HEK293 (cell line): Measurements from ENCODE around the gene MYCBPAP.

Source experiments
- GLI2 ChIP-seq: fragments of 450-650 bp; formaldehyde crosslinking; IDR thresholded peaks from 2 replicates; pipeline ENCODE4; 2017; ENCODE audit warnings: missing biosample characterization, missing genetic modification characterization, low read depth, borderline replicate concordance
- KLF1 ChIP-seq: fragments of 450-650 bp; formaldehyde crosslinking; IDR thresholded peaks from 2 replicates; pipeline ENCODE4 v1.5.1; 2016; ENCODE audit warnings: missing biosample characterization, missing genetic modification characterization
- OVOL3 ChIP-seq: fragments of 450-650 bp; formaldehyde crosslinking; IDR thresholded peaks from 2 replicates; pipeline ENCODE4 v1.5.1; 2016; ENCODE audit warnings: missing biosample characterization, missing genetic modification characterization
- REPIN1 ChIP-seq: fragments of 450-650 bp; formaldehyde crosslinking; IDR thresholded peaks from 2 replicates; pipeline ENCODE4 v1.5.1; 2017; ENCODE audit warnings: missing biosample characterization, missing genetic modification characterization, low read depth
- WT1 ChIP-seq: fragments of 450-650 bp; formaldehyde crosslinking; IDR thresholded peaks from 2 replicates; pipeline ENCODE4 v1.5.1; 2016; ENCODE audit warnings: missing biosample characterization, missing genetic modification characterization
- YY1 ChIP-seq: fragments of 450-650 bp; formaldehyde crosslinking; IDR thresholded peaks from 2 replicates; pipeline ENCODE4 v1.5.1; 2018; ENCODE audit warnings: missing biosample characterization, missing genetic modification characterization
- ZBTB17 ChIP-seq: fragments of 450-650 bp; formaldehyde crosslinking; IDR thresholded peaks from 2 replicates; pipeline ENCODE4 v1.5.1; 2016; ENCODE audit warnings: missing biosample characterization, missing genetic modification characterization
- ZEB2 ChIP-seq: fragments of 450-650 bp; formaldehyde crosslinking; IDR thresholded peaks from 2 replicates; pipeline ENCODE4 v1.5.1; 2016; ENCODE audit warnings: missing biosample characterization, missing genetic modification characterization
- ZFHX2 ChIP-seq: fragments of 450-650 bp; formaldehyde crosslinking; conservative IDR thresholded peaks from 2 replicates; pipeline ENCODE4 v1.5.1; 2016; ENCODE audit warnings: missing biosample characterization, missing genetic modification characterization
- ZFP37 ChIP-seq: fragments of 450-650 bp; formaldehyde crosslinking; IDR thresholded peaks from 2 replicates; pipeline ENCODE4 v1.5.1; 2016; ENCODE audit warnings: missing biosample characterization, missing genetic modification characterization
- ZIC2 ChIP-seq: fragments of 450-650 bp; formaldehyde crosslinking; IDR thresholded peaks from 2 replicates; pipeline ENCODE4 v1.5.1; 2016; ENCODE audit warnings: missing biosample characterization, missing genetic modification characterization
- ZNF10 ChIP-seq: fragments of 450-650 bp; formaldehyde crosslinking; IDR thresholded peaks from 2 replicates; pipeline ENCODE4 v1.5.1; 2017; ENCODE audit warnings: missing biosample characterization, missing genetic modification characterization
- ZNF132 ChIP-seq: fragments of 450-650 bp; formaldehyde crosslinking; IDR thresholded peaks from 2 replicates; pipeline ENCODE4 v1.5.1; 2017; ENCODE audit warnings: missing biosample characterization, missing genetic modification characterization, borderline replicate concordance
- ZNF138 ChIP-seq: fragments of 450-650 bp; formaldehyde crosslinking; IDR thresholded peaks from 2 replicates; pipeline ENCODE4 v1.5.1; 2016; ENCODE audit warnings: missing biosample characterization, missing genetic modification characterization, borderline replicate concordance
- ZNF184 ChIP-seq: fragments of 450-650 bp; IDR thresholded peaks from 2 replicates; pipeline ENCODE4 v1.5.1; 2018; ENCODE audit warnings: missing biosample characterization, mild to moderate bottlenecking, missing genetic modification characterization
- ZNF221 ChIP-seq: fragments of 450-650 bp; formaldehyde crosslinking; IDR thresholded peaks from 2 replicates; pipeline ENCODE4 v1.5.1; 2017; ENCODE audit warnings: missing biosample characterization, missing genetic modification characterization, borderline replicate concordance
- ZNF266 ChIP-seq: fragments of 450-650 bp; formaldehyde crosslinking; IDR thresholded peaks from 2 replicates; pipeline ENCODE4 v1.5.1; 2016; ENCODE audit warnings: missing biosample characterization, missing genetic modification characterization, low read depth
- ZNF292 ChIP-seq: fragments of 450-650 bp; formaldehyde crosslinking; IDR thresholded peaks from 2 replicates; pipeline ENCODE4 v1.5.1; 2016; ENCODE audit warnings: low read depth, missing biosample characterization, missing genetic modification characterization, borderline replicate concordance
- ZNF350 ChIP-seq: fragments of 450-650 bp; formaldehyde crosslinking; IDR thresholded peaks from 2 replicates; pipeline ENCODE4 v1.5.0; 2017; ENCODE audit warnings: missing biosample characterization, mild to moderate bottlenecking, missing genetic modification characterization
- ZNF37A ChIP-seq: fragments of 450-650 bp; IDR thresholded peaks from 2 replicates; pipeline ENCODE4 v1.5.1; 2018; ENCODE audit warnings: missing biosample characterization, missing genetic modification characterization
- ZNF501 ChIP-seq: fragments of 450-650 bp; formaldehyde crosslinking; IDR thresholded peaks from 2 replicates; pipeline ENCODE4 v1.5.1; 2016; ENCODE audit warnings: missing biosample characterization, missing genetic modification characterization
- ZNF544 ChIP-seq: fragments of 450-650 bp; formaldehyde crosslinking; IDR thresholded peaks from 2 replicates; pipeline ENCODE4 v1.5.0; 2017; ENCODE audit warnings: missing biosample characterization, missing genetic modification characterization
- ZNF555 ChIP-seq: fragments of 450-650 bp; formaldehyde crosslinking; conservative IDR thresholded peaks from 2 replicates; pipeline ENCODE4 v1.5.1; 2017; ENCODE audit warnings: missing biosample characterization, mild to moderate bottlenecking, missing genetic modification characterization, inconsistent platforms
- ZNF623 ChIP-seq: fragments of 450-650 bp; formaldehyde crosslinking; IDR thresholded peaks from 2 replicates; pipeline ENCODE4 v1.5.1; 2016; ENCODE audit warnings: missing biosample characterization, missing genetic modification characterization
- ZNF629 ChIP-seq: fragments of 450-650 bp; formaldehyde crosslinking; IDR thresholded peaks from 2 replicates; pipeline ENCODE4 v1.5.1; 2017; ENCODE audit warnings: missing biosample characterization, missing genetic modification characterization
- ZNF664 ChIP-seq: fragments of 450-650 bp; formaldehyde crosslinking; IDR thresholded peaks from 2 replicates; pipeline ENCODE4 v1.5.1; 2016; ENCODE audit warnings: missing biosample characterization, missing genetic modification characterization
- ZNF704 ChIP-seq: fragments of 450-650 bp; formaldehyde crosslinking; IDR thresholded peaks from 2 replicates; pipeline ENCODE4 v1.5.1; 2016; ENCODE audit warnings: missing biosample characterization, missing genetic modification characterization
- ZNF747 ChIP-seq: fragments of 450-650 bp; formaldehyde crosslinking; IDR thresholded peaks from 2 replicates; pipeline ENCODE4 v1.5.1; 2016; ENCODE audit warnings: missing biosample characterization, missing genetic modification characterization
- ZNF777 ChIP-seq: fragments of 450-650 bp; formaldehyde crosslinking; IDR thresholded peaks from 2 replicates; pipeline ENCODE4 v1.5.1; 2017; ENCODE audit warnings: missing biosample characterization, missing genetic modification characterization, borderline replicate concordance
- ZNF837 ChIP-seq: fragments of 450-650 bp; formaldehyde crosslinking; IDR thresholded peaks from 2 replicates; pipeline ENCODE4 v1.5.1; 2016; ENCODE audit warnings: missing biosample characterization, missing genetic modification characterization
- ZSCAN18 ChIP-seq: fragments of 450-650 bp; formaldehyde crosslinking; IDR thresholded peaks from 2 replicates; pipeline ENCODE4 v1.5.1; 2016; ENCODE audit warnings: missing biosample characterization, missing genetic modification characterization
- ZSCAN5A ChIP-seq: fragments of 450-650 bp; formaldehyde crosslinking; IDR thresholded peaks from 2 replicates; pipeline ENCODE4 v1.5.1; 2016; ENCODE audit warnings: missing biosample characterization, missing genetic modification characterization
- TF ChIP-seq, protein P1 (sequence below): fragments of 450-650 bp; formaldehyde crosslinking; optimal IDR thresholded peaks from 2 replicates; pipeline ENCODE3; 2016; ENCODE audit warnings: missing biosample characterization, mild to moderate bottlenecking, missing genetic modification characterization
- TF ChIP-seq, protein P2 (sequence below): fragments of 450-650 bp; formaldehyde crosslinking; IDR thresholded peaks from 2 replicates; pipeline ENCODE4 v1.5.1; 2016; ENCODE audit warnings: missing biosample characterization, missing genetic modification characterization
- TF ChIP-seq, protein P3 (sequence below): fragments of 450-650 bp; formaldehyde crosslinking; IDR thresholded peaks from 2 replicates; pipeline ENCODE4 v1.5.1; 2017; ENCODE audit warnings: missing biosample characterization, missing genetic modification characterization

The MYCBPAP gene

DNA sequence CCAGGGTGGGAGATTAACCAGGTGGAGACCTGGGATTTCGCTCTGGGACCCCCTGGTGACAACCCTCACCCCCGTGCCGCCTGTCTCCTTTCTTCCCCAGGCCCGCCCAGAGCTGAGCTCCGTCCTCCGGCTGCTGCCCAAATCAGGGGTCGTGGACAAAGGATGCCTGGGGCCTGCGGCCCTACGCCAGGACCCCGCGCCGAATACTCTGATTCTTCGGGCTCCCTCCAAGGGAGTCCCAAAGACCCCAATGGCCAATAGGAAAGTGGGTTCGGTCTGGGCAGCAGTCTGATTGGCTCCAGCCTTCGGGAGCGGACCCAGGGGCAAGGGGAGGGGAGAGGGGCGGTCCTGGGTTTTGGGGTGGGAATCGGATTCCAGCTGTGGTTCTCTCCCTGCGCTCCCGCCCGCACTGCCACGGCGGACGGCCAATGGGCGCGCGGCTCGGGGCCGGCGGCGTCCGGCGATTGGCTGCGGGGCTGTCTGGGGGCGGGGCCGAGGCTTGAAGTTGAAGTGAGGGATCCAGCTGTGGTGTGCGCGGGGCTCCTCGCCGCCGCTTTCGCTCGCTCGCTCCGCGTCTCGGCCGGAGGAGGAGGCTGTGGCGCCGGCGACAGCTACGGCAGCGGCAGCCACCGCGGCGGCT, 52.1 kb downstream of the MYCBPAP start, which contains the start of gene CACNA1G (continued):
- no peak for TF ChIP-seq ZNF555
- no peak; the same call in 1 of the 2 replicates for TF ChIP-seq ZFHX2 (tag by site-specific recombination)
- TF ChIP-seq ZNF37A (tag by site-specific recombination), result no peak
- TF ChIP-seq YY1 (tag by site-specific recombination), result no peak
- TF ChIP-seq, protein P1, sequence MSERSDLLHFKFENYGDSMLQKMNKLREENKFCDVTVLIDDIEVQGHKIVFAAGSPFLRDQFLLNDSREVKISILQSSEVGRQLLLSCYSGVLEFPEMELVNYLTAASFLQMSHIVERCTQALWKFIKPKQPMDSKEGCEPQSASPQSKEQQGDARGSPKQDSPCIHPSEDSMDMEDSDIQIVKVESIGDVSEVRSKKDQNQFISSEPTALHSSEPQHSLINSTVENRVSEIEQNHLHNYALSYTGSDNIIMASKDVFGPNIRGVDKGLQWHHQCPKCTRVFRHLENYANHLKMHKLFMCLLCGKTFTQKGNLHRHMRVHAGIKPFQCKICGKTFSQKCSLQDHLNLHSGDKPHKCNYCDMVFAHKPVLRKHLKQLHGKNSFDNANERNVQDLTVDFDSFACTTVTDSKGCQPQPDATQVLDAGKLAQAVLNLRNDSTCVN (tag by site-specific recombination), result peak; percentile 67
- no peak for TF ChIP-seq ZNF292 (tag by site-specific recombination)
- no peak for TF ChIP-seq ZSCAN18 (tag by site-specific recombination)
- TF ChIP-seq ZNF266, result no peak
- no peak for TF ChIP-seq ZNF10 (tag by site-specific recombination)
- TF ChIP-seq ZFP37 (tag by site-specific recombination), result no peak
- no peak for TF ChIP-seq ZNF623 (tag by site-specific recombination)
- no peak for TF ChIP-seq ZNF132 (tag by site-specific recombination)
- no peak for TF ChIP-seq KLF1
- no peak for TF ChIP-seq ZNF544 (tag by site-specific recombination)
- TF ChIP-seq, protein P2, sequence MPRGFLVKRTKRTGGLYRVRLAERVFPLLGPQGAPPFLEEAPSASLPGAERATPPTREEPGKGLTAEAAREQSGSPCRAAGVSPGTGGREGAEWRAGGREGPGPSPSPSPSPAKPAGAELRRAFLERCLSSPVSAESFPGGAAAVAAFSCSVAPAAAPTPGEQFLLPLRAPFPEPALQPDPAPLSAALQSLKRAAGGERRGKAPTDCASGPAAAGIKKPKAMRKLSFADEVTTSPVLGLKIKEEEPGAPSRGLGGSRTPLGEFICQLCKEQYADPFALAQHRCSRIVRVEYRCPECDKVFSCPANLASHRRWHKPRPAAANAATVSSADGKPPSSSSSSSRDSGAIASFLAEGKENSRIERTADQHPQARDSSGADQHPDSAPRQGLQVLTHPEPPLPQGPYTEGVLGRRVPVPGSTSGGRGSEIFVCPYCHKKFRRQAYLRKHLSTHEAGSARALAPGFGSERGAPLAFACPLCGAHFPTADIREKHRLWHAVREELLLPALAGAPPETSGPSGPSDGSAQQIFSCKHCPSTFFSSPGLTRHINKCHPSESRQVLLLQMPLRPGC, result no peak
- no peak for TF ChIP-seq ZNF777 (tag by site-specific recombination)
- TF ChIP-seq ZNF138 (tag by site-specific recombination), result no peak
- peak; percentile 41; the same call in 1 of the 2 replicates for TF ChIP-seq ZBTB17
- no peak; the same call in 1 of the 2 replicates for TF ChIP-seq ZIC2 (tag by site-specific recombination)
- no peak for TF ChIP-seq ZEB2 (tag by site-specific recombination)
- peak; percentile 98 for TF ChIP-seq ZSCAN5A (tag by site-specific recombination)
- no peak for TF ChIP-seq ZNF664 (tag by site-specific recombination)
- TF ChIP-seq, protein P3, sequence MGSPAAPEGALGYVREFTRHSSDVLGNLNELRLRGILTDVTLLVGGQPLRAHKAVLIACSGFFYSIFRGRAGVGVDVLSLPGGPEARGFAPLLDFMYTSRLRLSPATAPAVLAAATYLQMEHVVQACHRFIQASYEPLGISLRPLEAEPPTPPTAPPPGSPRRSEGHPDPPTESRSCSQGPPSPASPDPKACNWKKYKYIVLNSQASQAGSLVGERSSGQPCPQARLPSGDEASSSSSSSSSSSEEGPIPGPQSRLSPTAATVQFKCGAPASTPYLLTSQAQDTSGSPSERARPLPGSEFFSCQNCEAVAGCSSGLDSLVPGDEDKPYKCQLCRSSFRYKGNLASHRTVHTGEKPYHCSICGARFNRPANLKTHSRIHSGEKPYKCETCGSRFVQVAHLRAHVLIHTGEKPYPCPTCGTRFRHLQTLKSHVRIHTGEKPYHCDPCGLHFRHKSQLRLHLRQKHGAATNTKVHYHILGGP (tag by site-specific recombination), result no peak
- TF ChIP-seq OVOL3 (tag by site-specific recombination), result no peak
- no peak for TF ChIP-seq REPIN1
- TF ChIP-seq ZNF501 (tag by site-specific recombination), result no peak
- TF ChIP-seq GLI2 (tag by site-specific recombination), result no peak
- no peak for TF ChIP-seq ZNF350 (tag by site-specific recombination)
- no peak for TF ChIP-seq ZNF629 (tag by site-specific recombination)
- no peak for TF ChIP-seq ZNF704 (tag by site-specific recombination)
- TF ChIP-seq ZNF837, result no peak
- TF ChIP-seq ZNF184, result no peak
- TF ChIP-seq WT1, result no peak
- no peak for TF ChIP-seq ZNF221 (tag by site-specific recombination)
- TF ChIP-seq ZNF747 (tag by site-specific recombination), result no peak
